Muscle of arm (tissue), 14 donors: Measurements from ENCODE around the gene KLF3. TPM values are rescaled to one million over a fixed set of nuclear protein-coding genes. Genes with fewer than 3 reads are reported as not detected.
"Not testable (repeated sequence)": the region's sequence is repeated elsewhere in the genome, so short reads cannot be mapped to it uniquely, and the experiment has no call there.

ENCODE experiments used
- DNase-seq: peaks from one replicate; pipeline ENCODE4 v3.0.0-alpha.2; 2013
- long read RNA-seq, 11 donors: transcript quantifications; one replicate each; lab custom pipeline, GENCODE V29; 2026
- polyA plus RNA-seq, 12 donors: library from polyadenylated mRNA; unstranded; fragments of 120-200 nt; gene quantifications; one replicate each; pipeline ENCODE4 v1.2.1, GENCODE V29; 2013; ENCODE audit not compliant: insufficient read length in 12 of 12

The KLF3 gene
- 10 to 100 TPM in 11 of 12 donors, not detected in 1; 32.6 to 55.8 (median 39.1) TPM for polyA plus RNA-seq
- long read RNA-seq, donor 1, full-length matches to known transcripts: 14 of 91 reads
- long read RNA-seq, donor 1, partial matches to known transcripts: 77 of 91 reads
- long read RNA-seq, donor 1, other reads (novel, unspliced or antisense): 0 of 91 reads
- long read RNA-seq, donor 2, full-length matches to known transcripts: 12 of 39 reads
- long read RNA-seq, donor 2, partial matches to known transcripts: 27 of 39 reads
- long read RNA-seq, donor 2, other reads (novel, unspliced or antisense): 0 of 39 reads
- long read RNA-seq, donor 3, full-length matches to known transcripts: 2 of 2 reads
- long read RNA-seq, donor 3, partial matches to known transcripts: 0 of 2 reads
- long read RNA-seq, donor 3, other reads (novel, unspliced or antisense): 0 of 2 reads
- long read RNA-seq, donor 4, full-length matches to known transcripts: 3 of 13 reads
- long read RNA-seq, donor 4, partial matches to known transcripts: 10 of 13 reads
- long read RNA-seq, donor 4, other reads (novel, unspliced or antisense): 0 of 13 reads
- long read RNA-seq, donor 5, full-length matches to known transcripts: 13 of 19 reads
- long read RNA-seq, donor 5, partial matches to known transcripts: 6 of 19 reads
- long read RNA-seq, donor 5, other reads (novel, unspliced or antisense): 0 of 19 reads
- long read RNA-seq, donor 6, full-length matches to known transcripts: 3 of 3 reads
- long read RNA-seq, donor 6, partial matches to known transcripts: 0 of 3 reads
- long read RNA-seq, donor 6, other reads (novel, unspliced or antisense): 0 of 3 reads
- long read RNA-seq, donor 7, full-length matches to known transcripts: 4 of 4 reads
- long read RNA-seq, donor 7, partial matches to known transcripts: 0 of 4 reads
- long read RNA-seq, donor 7, other reads (novel, unspliced or antisense): 0 of 4 reads
- long read RNA-seq, donor 8, full-length matches to known transcripts: 7 of 12 reads
- long read RNA-seq, donor 8, partial matches to known transcripts: 5 of 12 reads
- long read RNA-seq, donor 8, other reads (novel, unspliced or antisense): 0 of 12 reads
- long read RNA-seq, donor 9, full-length matches to known transcripts: 3 of 3 reads
- long read RNA-seq, donor 9, partial matches to known transcripts: 0 of 3 reads
- long read RNA-seq, donor 9, other reads (novel, unspliced or antisense): 0 of 3 reads
- long read RNA-seq, donor 10, full-length matches to known transcripts: 8 of 8 reads
- long read RNA-seq, donor 10, partial matches to known transcripts: 0 of 8 reads
- long read RNA-seq, donor 10, other reads (novel, unspliced or antisense): 0 of 8 reads
- long read RNA-seq, donor 11, full-length matches to known transcripts: 7 of 7 reads
- long read RNA-seq, donor 11, partial matches to known transcripts: 0 of 7 reads
- long read RNA-seq, donor 11, other reads (novel, unspliced or antisense): 0 of 7 reads

DNA sequence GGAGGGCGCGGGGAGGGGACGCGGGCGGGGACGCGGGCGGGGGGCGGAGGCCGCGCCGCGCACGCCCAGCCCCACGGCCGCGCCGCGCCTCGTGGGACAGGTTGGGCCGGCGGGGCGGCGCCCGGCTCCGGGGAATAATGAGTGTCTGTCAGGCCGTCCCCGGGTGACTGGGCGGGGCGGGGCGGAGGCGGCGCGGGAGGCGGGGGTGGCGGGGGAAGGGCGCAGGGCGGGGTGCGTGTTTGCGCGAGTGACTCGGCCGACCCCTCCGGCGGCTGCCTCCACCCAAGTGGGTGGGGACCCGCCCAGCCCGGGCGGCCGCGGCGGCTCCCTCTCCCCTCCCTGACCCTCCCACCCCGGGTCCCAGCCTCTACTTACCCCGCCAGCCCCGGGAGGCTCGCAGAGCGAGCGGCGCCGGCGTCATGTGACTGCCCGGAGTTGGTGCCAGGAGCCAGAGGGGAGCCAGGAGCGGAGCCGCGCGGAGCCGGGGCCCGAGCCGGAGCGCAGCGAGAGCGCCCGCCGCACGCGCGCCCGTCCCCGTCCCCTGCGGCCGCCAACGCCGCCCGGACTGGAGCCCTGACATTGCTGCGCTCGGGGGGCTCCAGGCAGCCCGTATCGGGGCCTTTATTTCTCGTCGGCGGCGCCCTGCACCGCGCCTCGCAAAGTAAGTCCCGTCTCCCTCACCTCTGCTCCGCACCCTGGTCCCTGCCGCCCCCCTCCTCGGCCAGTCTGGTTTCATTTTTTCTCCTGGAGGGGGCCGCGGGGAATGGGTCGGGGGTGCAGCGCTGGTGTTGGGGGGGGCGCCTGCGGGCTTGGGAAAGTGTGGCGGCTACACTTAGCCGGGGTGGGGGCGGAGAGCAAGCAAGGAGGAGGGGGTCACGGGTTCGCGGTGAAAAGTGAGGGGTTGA lies at the start of gene KLF3:
KLF3 (plus strand) TSS at position 399 of the 905 bp plus-strand sequence. CDS start 16,427 bp downstream, outside the sequence.
- peak; percentile 86 for DNase-seq

DNA sequence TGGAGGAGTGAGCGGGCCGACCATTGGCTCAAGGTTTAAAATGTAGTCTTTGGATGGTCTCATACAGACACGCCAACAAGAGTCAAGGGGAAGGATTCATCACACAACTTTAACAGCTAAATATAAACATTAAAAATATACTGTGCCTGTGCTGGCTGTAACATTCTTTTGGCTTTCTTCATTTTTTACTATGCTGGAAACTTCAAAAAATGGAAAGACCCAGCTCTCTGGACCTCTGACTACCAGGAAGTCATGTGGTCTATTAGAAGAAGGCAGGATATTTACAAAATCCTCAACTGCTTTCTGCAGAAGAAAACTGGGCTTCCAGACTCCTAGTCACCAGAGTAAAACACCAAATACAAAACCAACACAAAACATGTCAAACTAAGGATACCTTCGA lies 49.8 kb upstream of the KLF3 start:
- DNase-seq: no peak

DNA sequence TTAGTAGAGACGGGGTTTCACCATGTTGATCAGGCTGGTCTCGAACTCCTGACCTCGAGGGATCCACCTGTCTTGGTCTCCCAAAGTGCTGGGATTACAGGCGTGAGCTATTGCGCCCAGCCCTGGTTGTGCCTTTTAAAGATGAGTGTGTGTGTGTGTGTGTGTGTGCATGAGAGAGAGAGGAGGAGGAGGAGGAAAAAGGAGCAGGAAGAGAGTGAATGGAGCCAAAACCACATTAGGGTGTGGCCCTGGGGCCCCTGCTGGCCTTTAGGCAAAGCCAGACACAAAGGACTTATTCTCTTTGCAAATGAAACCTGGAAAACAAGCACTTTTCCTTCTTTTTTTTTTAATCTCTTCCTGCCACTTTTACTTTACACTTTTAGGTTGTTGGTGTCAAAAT lies 48.2 kb upstream of the KLF3 start:
- DNase-seq: no peak

DNA sequence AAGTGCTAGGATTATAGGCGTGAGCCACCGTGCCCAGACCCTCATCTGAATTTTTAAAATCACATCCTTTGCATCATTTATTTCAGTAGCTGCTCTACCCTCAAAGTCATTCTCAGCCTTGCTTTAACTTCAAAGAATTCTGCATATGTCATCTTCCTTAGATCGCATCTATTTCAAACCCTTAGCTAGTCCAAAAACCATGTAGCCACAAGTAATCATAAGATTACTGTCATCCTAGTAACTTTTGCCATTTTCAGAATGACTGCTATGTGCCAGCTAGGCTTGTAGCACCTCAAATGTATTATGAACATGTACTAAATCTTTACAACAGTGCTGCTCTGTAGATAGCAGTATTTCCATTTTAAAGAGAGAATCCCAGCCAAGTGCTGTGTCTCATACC lies 45.5 kb upstream of the KLF3 start:
- DNase-seq: no peak

DNA sequence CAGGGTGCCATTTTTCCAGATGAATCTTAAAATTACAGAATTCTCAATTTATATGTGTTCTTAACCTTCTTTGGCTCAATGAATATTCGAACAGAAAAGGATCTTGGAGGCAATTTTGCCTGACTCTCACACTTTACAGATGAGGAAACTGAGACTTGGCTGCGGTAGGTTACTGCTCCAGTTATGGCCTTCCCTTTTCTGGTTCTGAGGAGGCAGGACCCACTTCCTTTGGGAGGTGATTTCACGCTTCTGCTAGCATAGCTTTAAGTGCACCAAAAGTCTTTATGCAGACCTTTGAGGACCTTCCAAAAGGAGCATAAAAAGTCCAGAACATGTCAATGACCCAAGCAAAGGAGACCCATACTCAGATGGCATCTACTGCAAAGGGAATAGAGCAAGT lies 44.7 kb upstream of the KLF3 start:
- DNase-seq: no peak

DNA sequence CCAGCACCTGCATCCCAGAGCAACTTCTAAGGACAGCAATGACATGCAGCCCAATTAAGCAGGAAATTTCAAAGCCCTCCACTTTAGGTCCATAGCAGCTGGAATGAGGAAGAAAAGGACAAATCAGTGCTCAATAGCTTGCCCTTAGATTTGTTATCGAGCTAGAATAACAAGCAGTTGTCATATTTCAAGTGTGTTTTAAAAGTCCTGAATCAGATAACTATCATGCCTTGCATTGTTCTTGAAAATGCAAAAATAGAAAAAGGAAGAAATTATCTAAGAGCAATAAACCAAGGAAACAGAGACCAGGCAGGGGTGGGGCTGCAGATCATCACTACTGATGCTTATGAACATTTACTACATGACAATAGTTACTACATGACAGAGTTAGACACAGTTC lies 43.9 kb upstream of the KLF3 start:
- DNase-seq: no peak

DNA sequence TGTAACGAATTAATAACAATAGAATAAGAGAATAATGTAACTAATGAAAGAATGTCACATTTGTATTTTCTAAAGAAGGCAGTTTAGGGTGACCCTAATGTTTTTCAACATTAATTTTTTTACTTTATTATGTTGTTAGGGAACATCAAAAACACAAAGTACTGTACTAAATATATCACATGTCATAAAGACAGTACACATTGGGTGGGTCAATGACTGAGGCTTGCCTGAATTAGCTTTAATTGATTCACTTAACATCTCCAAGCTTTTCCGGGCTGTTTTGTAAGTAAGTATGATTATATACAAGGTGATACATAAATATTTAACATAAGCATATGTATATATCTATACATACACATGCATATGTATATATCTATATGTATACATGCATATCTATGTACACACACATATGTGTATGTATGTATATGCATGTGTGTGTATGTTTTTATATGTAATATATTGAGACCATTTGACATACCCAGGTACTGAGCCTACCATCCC lies 43.4 kb upstream of the KLF3 start:
- DNase-seq: no peak

DNA sequence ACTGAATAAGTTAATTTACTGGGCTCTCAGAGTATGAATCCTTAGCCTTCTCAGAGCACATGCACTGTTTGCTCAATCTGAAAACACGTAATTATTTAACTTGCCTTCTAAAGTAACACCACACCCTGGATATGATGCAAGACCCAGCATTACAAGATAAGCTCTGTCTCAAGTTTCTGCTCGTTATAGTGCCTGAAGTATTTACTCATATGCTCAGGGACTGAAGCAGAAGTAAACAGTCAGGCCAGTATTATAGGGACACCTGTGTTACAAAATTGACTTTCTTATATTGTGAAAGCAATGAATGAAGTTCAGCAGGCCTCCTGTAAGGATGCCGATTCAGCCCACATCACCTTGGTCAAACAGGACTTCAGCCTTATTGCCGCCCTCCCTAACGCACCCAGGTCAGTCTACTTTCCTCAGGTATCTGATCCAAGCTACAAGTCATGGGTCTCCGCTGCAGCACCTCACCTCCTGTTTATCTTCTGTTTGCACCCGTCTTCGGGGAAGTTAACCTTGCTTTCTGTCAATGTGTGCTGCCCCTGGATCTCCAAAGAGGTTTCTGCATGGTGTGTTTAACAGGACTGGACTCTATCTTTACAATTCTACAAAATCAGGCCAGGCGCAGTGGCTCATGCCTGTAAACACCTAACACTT lies 42.8 kb upstream of the KLF3 start:
- DNase-seq: no peak

DNA sequence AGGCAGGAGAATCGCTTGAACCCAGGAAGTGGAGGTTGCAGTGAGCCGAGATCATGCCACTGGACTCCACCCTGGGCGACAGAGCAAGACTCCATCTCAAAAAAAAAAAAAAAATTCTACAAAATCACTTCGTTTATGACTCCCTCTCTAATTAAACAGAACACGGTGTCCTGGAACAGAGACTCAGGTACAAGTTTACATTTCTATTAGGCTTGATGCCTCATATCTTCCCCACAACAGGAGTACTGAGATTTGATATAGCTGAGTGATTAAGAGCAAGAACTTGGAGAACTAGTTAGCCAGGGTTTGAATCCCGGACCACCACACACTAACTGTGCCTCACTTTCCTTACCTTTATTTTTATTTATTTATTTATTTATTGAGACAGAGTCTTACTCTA lies 42.2 kb upstream of the KLF3 start:
- DNase-seq: no peak

DNA sequence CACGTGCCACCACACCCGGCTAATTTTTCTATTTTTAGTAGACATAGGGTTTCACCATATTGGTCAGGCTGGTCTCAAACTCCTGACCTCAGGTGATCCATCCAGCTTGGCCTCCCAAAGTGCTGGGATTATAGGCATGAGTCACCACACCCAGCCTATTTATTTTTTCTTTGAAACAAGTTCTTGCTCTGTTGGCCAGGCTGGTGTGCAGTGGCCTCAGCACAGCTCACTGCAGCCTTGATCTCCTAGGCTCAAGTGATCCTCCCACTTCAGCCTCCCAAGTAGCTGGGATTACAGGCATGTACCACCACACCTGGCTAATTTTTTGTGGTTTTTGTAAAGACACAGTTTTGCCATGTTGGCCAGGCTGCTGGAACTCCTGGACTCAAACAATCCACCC lies 41.7 kb upstream of the KLF3 start:
- DNase-seq: not testable (repeated sequence)

DNA sequence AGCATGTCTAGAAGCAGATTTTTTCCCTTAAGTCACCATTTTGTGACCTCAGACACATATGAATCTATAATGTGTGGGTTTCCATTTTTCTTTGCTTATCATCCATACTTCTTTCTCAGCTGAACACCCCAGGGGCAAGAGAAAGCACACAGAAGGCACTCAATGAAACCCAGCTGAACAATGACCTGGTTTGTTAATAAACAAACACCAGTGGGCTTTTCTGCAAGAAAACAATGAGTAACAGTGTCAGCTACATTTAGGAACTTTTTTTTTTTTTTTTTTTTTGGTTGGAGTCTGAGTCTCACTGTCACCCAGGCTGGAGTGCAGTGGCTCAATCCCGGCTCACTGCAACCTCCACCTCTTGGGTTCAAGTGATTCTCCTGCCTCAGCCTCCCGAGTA lies 40.7 kb upstream of the KLF3 start:
- DNase-seq: no peak

DNA sequence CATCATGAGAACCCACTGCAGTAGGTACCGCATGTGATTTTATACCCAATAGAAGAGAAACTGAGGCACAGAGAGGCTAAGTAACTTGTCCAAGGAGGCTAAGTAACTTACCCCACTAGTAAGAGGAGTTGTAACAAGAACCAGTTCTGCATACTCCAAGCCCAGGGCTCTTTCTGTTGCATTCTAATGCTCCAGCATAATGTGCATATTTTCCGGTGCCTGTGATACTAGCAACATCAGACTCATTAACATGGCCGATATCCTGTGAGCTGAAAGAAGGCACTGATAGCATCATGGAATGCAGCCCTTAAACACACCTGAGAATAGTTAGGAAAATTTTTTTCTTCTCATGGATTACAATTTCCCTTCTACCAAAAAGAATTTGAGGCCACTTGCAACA lies 39.7 kb upstream of the KLF3 start:
- DNase-seq: no peak

DNA sequence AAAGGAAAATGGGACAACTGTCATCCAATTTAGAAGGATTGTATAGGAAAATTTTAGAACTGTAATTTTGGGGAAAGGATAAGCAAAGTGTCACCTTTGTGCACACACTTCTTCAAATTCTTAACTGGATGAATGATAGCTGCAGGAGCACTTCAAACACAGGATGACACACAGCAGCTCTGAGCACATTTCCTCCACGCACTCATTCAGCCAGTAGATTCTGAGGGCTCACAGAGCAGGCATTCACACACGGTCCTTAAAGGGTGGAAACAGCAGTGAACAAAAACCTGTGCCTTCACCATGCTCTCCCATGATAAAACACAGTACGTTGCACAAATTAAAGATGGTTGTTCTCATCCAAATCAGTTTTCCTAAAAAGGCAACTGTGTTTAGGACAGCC lies 38.5 kb upstream of the KLF3 start:
- no peak for DNase-seq

DNA sequence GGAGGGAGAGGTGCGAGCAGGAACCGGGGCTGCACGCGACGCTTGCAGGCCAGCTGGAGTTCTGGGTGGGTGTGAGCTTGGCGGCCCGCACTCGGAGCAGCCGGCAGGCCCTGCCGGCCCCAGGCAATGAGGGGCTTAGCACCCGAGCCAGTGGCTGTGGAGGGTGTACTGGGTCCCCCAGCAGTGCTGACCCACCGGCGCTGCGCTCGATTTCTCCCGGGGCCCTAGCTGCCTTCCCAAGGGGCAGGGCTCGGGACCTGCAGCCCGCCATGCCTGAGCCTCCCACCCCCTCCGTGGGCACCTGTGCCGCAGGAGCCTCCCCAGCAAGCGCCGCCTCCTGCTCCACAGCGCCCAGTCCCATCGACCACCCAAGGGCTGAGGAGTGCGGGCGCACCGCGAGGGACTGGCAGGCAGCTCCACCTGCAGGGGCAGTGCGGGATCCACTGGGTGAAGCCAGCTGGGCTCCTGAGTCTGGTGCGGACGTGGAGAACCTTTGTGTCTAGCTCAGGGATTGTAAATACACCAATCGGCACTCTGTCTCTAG lies 37.0 kb upstream of the KLF3 start:
- not testable (repeated sequence) for DNase-seq

DNA sequence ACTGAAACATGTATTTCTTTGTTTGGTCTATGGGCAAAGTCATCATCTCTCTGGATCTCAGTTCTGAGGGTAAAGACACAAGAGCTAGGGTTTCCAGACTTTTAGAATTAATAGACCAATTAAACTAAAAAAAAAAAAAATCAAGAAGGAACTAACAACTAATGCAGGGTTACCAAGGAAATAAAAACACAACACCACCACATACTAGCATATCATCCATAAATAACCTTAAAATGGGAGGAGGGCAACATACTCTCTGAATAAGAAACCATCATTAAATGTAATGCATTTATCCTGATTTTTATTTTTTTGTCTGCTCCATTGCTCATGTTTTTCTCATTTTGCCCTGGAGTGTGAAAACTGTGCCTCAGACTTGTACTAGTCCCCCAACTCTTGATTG lies 33.5 kb upstream of the KLF3 start:
- DNase-seq: no peak

DNA sequence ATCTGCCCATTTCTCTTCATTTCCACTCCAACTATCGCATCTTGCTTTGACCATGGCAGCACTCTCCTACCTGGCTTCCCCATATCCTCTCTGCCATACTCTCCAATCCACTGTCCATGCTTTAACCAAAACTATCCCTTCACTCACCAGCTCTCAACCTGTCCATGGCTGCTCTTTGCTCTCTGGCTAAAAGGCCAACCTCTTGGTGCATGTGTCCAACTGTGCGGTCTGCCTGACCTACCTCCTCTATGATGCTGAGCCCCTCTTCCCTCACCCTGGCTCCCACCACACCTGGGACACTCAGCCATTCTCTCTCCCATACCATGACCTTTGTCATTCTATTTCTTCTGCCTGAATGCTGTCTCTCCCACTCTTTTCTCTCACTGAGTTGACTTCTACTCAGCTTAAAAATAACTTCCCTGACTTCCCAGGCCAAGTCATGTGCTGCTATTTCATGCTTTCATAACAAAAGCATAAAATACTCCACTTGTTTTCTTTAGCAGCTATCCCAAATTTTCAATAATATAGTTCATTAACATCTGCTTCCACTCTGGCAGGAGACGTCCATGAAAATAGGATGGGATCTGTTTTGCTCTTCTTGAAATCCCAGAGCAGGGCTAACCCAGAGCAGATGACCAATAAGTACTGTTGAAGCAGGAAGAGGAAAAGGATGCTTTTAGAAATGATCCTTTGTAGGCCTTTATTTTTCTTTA lies 29.8 kb upstream of the KLF3 start:
- peak; percentile 33 for DNase-seq

DNA sequence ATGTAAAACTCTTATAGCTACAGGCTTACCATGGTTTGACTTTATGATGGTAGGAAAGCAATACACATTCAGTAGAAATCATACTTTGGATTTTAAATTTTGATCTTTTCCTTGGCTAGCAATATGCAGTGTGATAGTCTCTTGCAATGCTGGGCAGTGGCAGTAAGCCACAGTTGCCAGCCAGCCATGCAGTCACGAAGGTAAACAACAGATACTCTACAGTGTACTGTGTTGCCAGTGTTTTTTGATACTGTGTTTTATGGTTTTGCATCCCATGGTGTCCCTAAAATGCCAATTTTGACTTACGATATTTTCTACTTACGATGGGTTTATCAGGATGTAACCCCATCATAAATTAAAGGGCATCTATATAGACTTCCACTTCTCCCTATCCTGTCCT lies 24.8 kb upstream of the KLF3 start:
- no peak for DNase-seq

DNA sequence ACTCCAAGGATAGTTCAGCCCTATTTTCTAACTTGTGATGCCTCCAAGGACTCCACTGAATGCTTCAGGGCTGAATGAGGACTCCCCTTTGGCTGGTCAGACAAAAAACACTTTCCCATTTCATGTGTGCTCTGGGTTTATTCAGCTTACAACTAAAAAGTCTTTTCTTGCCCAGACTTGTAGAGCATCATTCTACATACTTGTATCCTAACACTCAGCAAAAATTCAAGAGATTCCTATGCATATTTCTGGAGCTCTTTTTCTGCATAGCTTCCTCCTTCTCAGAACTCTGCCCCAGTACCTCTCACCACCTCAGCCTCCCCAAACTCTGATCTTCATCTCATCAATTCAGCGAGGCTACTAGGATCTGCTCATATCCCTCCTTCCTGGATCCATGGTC lies 22.2 kb upstream of the KLF3 start:
- DNase-seq: no peak

DNA sequence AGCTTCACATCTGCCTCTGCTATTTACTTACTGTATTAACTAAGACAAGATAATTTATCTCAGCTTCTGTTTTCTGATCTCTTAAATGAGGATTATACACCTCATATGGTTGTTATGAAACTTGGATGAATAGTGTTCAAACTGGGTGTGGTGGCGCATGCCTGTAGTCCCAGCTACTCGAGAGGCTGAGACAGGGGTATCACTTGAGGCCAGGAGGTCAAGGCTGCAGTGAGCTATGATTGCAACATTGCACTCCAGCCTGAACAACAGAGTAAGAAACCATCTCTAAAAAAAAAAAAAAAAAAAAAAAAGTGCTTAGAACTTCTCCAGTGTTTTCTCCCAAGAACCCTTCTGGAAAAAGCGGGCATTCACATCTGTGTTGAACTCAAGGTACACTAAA lies 19.8 kb upstream of the KLF3 start:
- DNase-seq: no peak
